Endothelial cell of umbilical vein (primary cell): ENCODE data around the gene ZBTB17. TPM values are rescaled to one million over a fixed set of nuclear protein-coding genes. Genes with fewer than 3 reads are reported as not detected.

Source experiments
- BruUV-seq: library from RNA; stranded (reverse); fragments of 400-500 nt; replicated peaks from 2 replicates; lab custom pipeline; 2021; lab: Mats Ljungman, UMichigan
- CTCF ChIA-PET: fragments of 300-600, 350-600 bp; sonication (Branson Sonifier 250); formaldehyde crosslinking; loops from one replicate; lab custom pipeline; 2021; ENCODE audit warnings: antibody characterized with exemption, inconsistent platforms; lab: Charles Lee
- POLR2A ChIA-PET: fragments of 300-600, 350-600 bp; sonication (Branson Sonifier 250); formaldehyde crosslinking; loops from one replicate; lab custom pipeline; 2021; ENCODE audit warnings: antibody characterized with exemption, inconsistent platforms; lab: Charles Lee
- DNase-seq: peaks from one replicate; pipeline ENCODE4 v3.0.0-alpha.2; 2011; ENCODE audit warnings: low read depth, low spot score
- FAIRE-seq: peaks from 2 replicates; lab custom pipeline; 2011; peaks lifted over from hg19 to GRCh38; lab: Jason Lieb, UNC
- H2AFZ ChIP-seq: 2 replicates; pipeline ENCODE4 v1.6.0; 2012; ENCODE audit warnings: low read depth, low read length, control low read depth, inconsistent platforms
- H3K27ac ChIP-seq: 2 replicates; pipeline ENCODE4 v1.5.1; 2011; ENCODE audit warnings: low read depth, mild to moderate bottlenecking, control low read depth, low read length, moderate library complexity; ENCODE audit not compliant: insufficient read depth
- H3K27me3 ChIP-seq, 2 experiments: 2 replicates each; pipeline versions ENCODE4 v1.6.0 to v1.6.1; 2011; ENCODE audit warnings: low read length in 2 of 2, mixed read lengths in 1 of 2; ENCODE audit not compliant: control insufficient read depth in 2 of 2, insufficient read depth in 2 of 2
- H3K36me3 ChIP-seq, 2 experiments: 2 replicates in 1 of 2; 3 replicates in 1 of 2; pipeline ENCODE4 v1.5.1; 2011; ENCODE audit warnings: low read length in 2 of 2, mild to moderate bottlenecking in 1 of 2, moderate library complexity in 1 of 2; ENCODE audit not compliant: control insufficient read depth in 2 of 2, insufficient read depth in 2 of 2; ENCODE audit errors: extremely low read depth in 1 of 2
- H3K4me1 ChIP-seq: 3 replicates; pipeline ENCODE4 v1.5.1; 2011; ENCODE audit warnings: mild to moderate bottlenecking, low read length; ENCODE audit not compliant: control insufficient read depth, insufficient read depth; ENCODE audit errors: extremely low read depth
- H3K4me2 ChIP-seq: 2 replicates; pipeline ENCODE4 v1.6.1; 2011; ENCODE audit warnings: low read length, control low read depth, mixed read lengths; ENCODE audit not compliant: insufficient read depth
- H3K4me3 ChIP-seq, 3 experiments: fragments of 200-600 bp in 1 of 3; sonication (generic), shearing (Covaris generic) in 1 of 3; replicated peaks in 1 of 3; 2 replicates each; pipeline ENCODE4 v1.5.1; 2011 to 2016; ENCODE audit warnings: control low read depth in 3 of 3, low read length in 3 of 3, mild to moderate bottlenecking in 2 of 3, inconsistent platforms in 1 of 3, low read depth in 1 of 3, moderate library complexity in 1 of 3; ENCODE audit not compliant: insufficient read depth in 1 of 3
- H3K79me2 ChIP-seq: 2 replicates; pipeline ENCODE4 v1.6.0; 2012; ENCODE audit warnings: low read length, inconsistent platforms; ENCODE audit not compliant: control insufficient read depth, insufficient read depth
- H3K9ac ChIP-seq: replicated peaks from 2 replicates; pipeline ENCODE3; 2011; ENCODE audit warnings: low read length, control low read depth; ENCODE audit not compliant: insufficient read depth; ENCODE audit errors: extremely low read depth
- H3K9me1 ChIP-seq: replicated peaks from 3 replicates; pipeline ENCODE4 v1.6.0; 2011; ENCODE audit warnings: mild to moderate bottlenecking, low read length; ENCODE audit not compliant: control insufficient read depth, insufficient read depth; ENCODE audit errors: extremely low read depth
- H3K9me3 ChIP-seq: replicated peaks from 2 replicates; pipeline ENCODE4 v1.5.1; 2012; ENCODE audit warnings: low read length, inconsistent platforms; ENCODE audit not compliant: control insufficient read depth, insufficient read depth
- H4K20me1 ChIP-seq: replicated peaks from 2 replicates; pipeline ENCODE3; 2011; ENCODE audit warnings: mild to moderate bottlenecking, low read length; ENCODE audit not compliant: control insufficient read depth, insufficient read depth; ENCODE audit errors: extremely low read depth
- CTCF ChIP-seq, 2 donors: IDR thresholded peaks; 1 replicate in 1 of 2; 2 replicates in 1 of 2; pipeline ENCODE4 v1.5.1; 2011; ENCODE audit warnings: low read length in 2 of 2, mild to moderate bottlenecking in 2 of 2, moderate library complexity in 2 of 2, control low read depth in 1 of 2, inconsistent platforms in 1 of 2, low read depth in 1 of 2; ENCODE audit not compliant: insufficient read depth in 1 of 2; ENCODE audit errors: extremely low read depth in 1 of 2
- EZH2 ChIP-seq: IDR thresholded peaks from 2 replicates; pipeline ENCODE4 v1.6.1; 2012; ENCODE audit warnings: borderline replicate concordance, low read depth, mild to moderate bottlenecking, moderate library complexity, low read length, inconsistent platforms; ENCODE audit not compliant: severe bottlenecking
- FOS ChIP-seq: IDR thresholded peaks from 2 replicates; pipeline ENCODE4 v1.6.1; 2011; ENCODE audit warnings: mild to moderate bottlenecking, low read length, moderate library complexity, borderline replicate concordance; ENCODE audit not compliant: insufficient read depth
- GATA2 ChIP-seq: IDR thresholded peaks from 2 replicates; pipeline ENCODE4 v1.7.0; 2011; ENCODE audit warnings: low read depth, mild to moderate bottlenecking, moderate library complexity, mixed read lengths, low read length; ENCODE audit not compliant: insufficient read length, insufficient read depth
- JUN ChIP-seq: IDR thresholded peaks from 2 replicates; pipeline ENCODE4 v1.6.1; 2011; ENCODE audit warnings: borderline replicate concordance, low read depth; ENCODE audit not compliant: insufficient read length, insufficient read depth
- MAX ChIP-seq: IDR thresholded peaks from 2 replicates; pipeline ENCODE4 v1.6.1; 2011; ENCODE audit not compliant: insufficient read depth, insufficient read length
- MYC ChIP-seq: IDR thresholded peaks from one replicate; pipeline ENCODE4 v1.6.1; 2011; ENCODE audit warnings: mild to moderate bottlenecking, low read depth, low read length
- POLR2A ChIP-seq: IDR thresholded peaks from 2 replicates; pipeline ENCODE4 v1.6.1; 2012; ENCODE audit warnings: low read depth, mild to moderate bottlenecking, control low read depth, low read length
- POLR2AphosphoS5 ChIP-seq: IDR thresholded peaks from 2 replicates; pipeline ENCODE4 v1.6.1; 2012; ENCODE audit warnings: low read depth, mild to moderate bottlenecking, control low read depth, low read length, moderate library complexity; ENCODE audit not compliant: insufficient read depth
- dilution Hi-C: fragments of 300-500 bp; cut with MboI; formaldehyde crosslinking; loops from one replicate; pipeline ENCODE4 v1.15.0; 2019; ENCODE audit warnings: low sequenced_read_pairs; ENCODE audit not compliant: extremely low pct_ligation_motif_present
- intact Hi-C: fragments of 100-400 bp; cut with micrococcal nuclease; formaldehyde crosslinking; loops from one replicate; pipeline ENCODE4 v1.10.0; 2022
- polyA plus RNA-seq, 4 experiments: library from polyadenylated mRNA; depleted of rRNA in 3 of 4; stranded (reverse) in 3 of 4; unstranded in 1 of 4; fragments of >200 nt; gene quantifications; 2 replicates each; pipeline versions ENCODE4 v1.2.1 to v1.2.3, GENCODE V29; 2011 to 2012; ENCODE audit warnings: missing spikeins in 1 of 4
- total RNA-seq: library from RNA; stranded (reverse); gene quantifications from 2 replicates; pipeline ENCODE4 v1.2.3, GENCODE V29; 2021

The ZBTB17 gene
- total and polyA plus RNA-seq, 2 donors (not counting 3 experiments of a cell fraction or from before 2014, with no cell fraction given): 43.9 to 72.7 TPM

- Histone ChIP-seq H3K79me2 (no peaks in the 10 kb centered on the region), H3K36me3 (no peaks in the 10 kb centered on the region), H3K4me2 (no peak overlapping the region), H3K9me1 (no peaks in the 10 kb centered on the region), H3K27ac (no peak overlapping the region), H3K27me3 (no peaks in the 10 kb centered on the region), H3K9ac (no peak overlapping the region), H2AFZ (no peak overlapping the region), H3K4me1 (no peaks in the 10 kb centered on the region), H3K4me3 (no peak overlapping the region), H4K20me1 (no peaks in the 10 kb centered on the region), H3K9me3 (no peaks in the 10 kb centered on the region)
- DNase-seq (no peak), FAIRE-seq (no peak)
- dilution Hi-C loops: no loop called here
- intact Hi-C loops: no loop called here
- ChIA-PET POLR2A (no interaction called here), CTCF (interaction anchor here (1.4 to 2.2 kb wide), 2 partner anchors 20 to 214 kb away, joined by 3 to 10 read pairs; no protein-coding TSS in a partner anchor)
- no TSS peak for BruUV-seq
- TF ChIP-seq JUN (no peak), MAX (no peak), POLR2A (no peak), CTCF (IDR thresholded peaks at IDR 0.05; ENCODE audit: extremely low read depth in 1 of 2, insufficient read depth in 1 of 2, low read depth in 1 of 2, low read length in 2 of 2) (no peak), FOS (no peak), EZH2 (no peak), POLR2AphosphoS5 (no peak), GATA2 (no peak), MYC (no peak)
Observed at GRCh38 chr1:16006010-16006409, 30.1 kb upstream of the ZBTB17 start.
